Right lobe of liver (tissue), 4 donors: ENCODE measurements around the gene CSTF2T.

Source experiments
- CTCF ChIP-seq, 4 donors: fragments of 200-600 bp in 3 of 4; fragments of 450-650 bp in 1 of 4; IDR thresholded peaks; one replicate each; pipeline versions ENCODE4 v1.5.1 to v1.8.0; 2016 to 2022; ENCODE audit warnings: antibody characterized with exemption in 4 of 4, mild to moderate bottlenecking in 2 of 4
- POLR2A ChIP-seq: fragments of 450-650 bp; IDR thresholded peaks from one replicate; pipeline ENCODE4 v1.6.1; 2017; ENCODE audit warnings: antibody characterized with exemption, mild to moderate bottlenecking
- donor health status: DM: no; HTN: no; CAD: no.
- donor health status: DM: no; HTN: no; CAD: no.
- donor health status: DM: no; HTN: yes; CAD: no.

GRCh38 chr10:51691135-51691534 lies 8.3 kb downstream of the CSTF2T start:
- TF ChIP-seq CTCF (IDR thresholded peaks at IDR 0.05) (no peak), POLR2A (no peak)
